T-helper 17 cell (primary cell): ENCODE data around the gene RAB25. TPM values are rescaled to one million over a fixed set of nuclear protein-coding genes. Genes with fewer than 3 reads are reported as not detected.
A peak's percentile ranks its signal among the peaks of the same experiment; 100 is the strongest.
"Not testable (repeated sequence)": the region's sequence is repeated elsewhere in the genome, so short reads cannot be mapped to it uniquely, and the experiment has no call there.

Experiments used
- ATAC-seq: fragments of 150-1000 bp; cut with Tn5 transposase; 2 replicates; pipeline ENCODE4 v1.10.0; 2021; ENCODE audit warnings: mild to moderate bottlenecking, moderate library complexity
- DNase-seq, 3 donors: peaks; one replicate each; pipeline versions ENCODE4 v3.0.0 to v3.0.0-alpha.2; 2020 to 2021
- H3K9me3 ChIP-seq: one replicate; pipeline ENCODE4 v1.7.0; 2013; ENCODE audit warnings: low read length, mild to moderate bottlenecking; ENCODE audit not compliant: control insufficient read depth, poor library complexity, severe bottlenecking
- H3K27ac Mint-ChIP-seq: one replicate; pipeline ENCODE4 v1.8.0; 2022; ENCODE audit warnings: mild to moderate bottlenecking, moderate library complexity, mixed read lengths
- H3K27me3 Mint-ChIP-seq: one replicate; pipeline ENCODE4 v1.8.0; 2022; ENCODE audit warnings: mixed read lengths
- H3K36me3 Mint-ChIP-seq: one replicate; pipeline ENCODE4 v1.8.0; 2022; ENCODE audit warnings: low read depth, mixed read lengths
- H3K4me1 Mint-ChIP-seq: one replicate; pipeline ENCODE4 v1.8.0; 2022; ENCODE audit warnings: mild to moderate bottlenecking, mixed read lengths
- H3K4me3 Mint-ChIP-seq: one replicate; pipeline ENCODE4 v1.8.0; 2022; ENCODE audit warnings: mild to moderate bottlenecking, moderate library complexity, mixed read lengths
- total RNA-seq, 4 donors: library from RNA in 2 of 4; stranded (reverse) in 2 of 4; gene quantifications; one replicate each; pipeline ENCODE4 v1.2.3 and lab custom pipeline; 2022 to 2026

RAB25 gene
- 1 to 10 TPM; 1.4 to 1.8 TPM for total RNA-seq
- total RNA-seq (lab: John Stamatoyannopoulos, UW), result 0.46 to 1.1 reads per million in 2 donors

DNA sequence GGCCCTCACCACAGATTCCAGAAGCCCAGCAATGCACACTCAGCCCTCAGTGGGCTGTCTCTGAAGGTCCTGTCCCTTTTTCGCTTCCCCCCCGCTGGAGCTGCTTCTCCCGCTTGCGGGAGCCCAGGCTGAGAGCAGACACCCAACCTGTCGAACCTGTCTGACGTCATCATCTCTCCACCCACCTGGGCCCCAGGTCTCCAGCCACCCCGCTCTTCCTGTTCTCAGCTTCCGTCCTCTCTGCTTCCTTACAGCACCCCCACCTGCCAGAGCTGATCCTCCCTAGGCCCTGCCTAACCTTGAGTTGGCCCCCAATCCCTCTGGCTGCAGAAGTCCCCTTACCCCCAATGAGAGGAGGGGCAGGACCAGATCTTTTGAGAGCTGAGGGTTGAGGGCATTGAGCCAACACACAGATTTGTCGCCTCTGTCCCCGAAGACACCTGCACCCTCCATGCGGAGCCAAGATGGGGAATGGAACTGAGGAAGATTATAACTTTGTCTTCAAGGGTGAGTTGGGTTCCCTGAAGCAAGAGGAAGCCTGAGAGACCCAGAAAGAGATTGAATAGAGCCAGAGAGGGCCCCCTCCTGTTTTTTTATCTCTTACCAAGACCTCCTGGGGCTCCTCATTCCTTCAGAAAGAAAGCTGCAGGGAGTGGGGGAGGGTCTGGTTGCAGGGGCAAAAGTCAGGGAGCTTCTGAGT is at the start of gene RAB25:
Gene RAB25, plus strand, starts transcription at position 224 of the 700 bp plus-strand sequence. Its CDS starts 241 bp downstream, at position 465.
- Mint-ChIP-seq H3K4me1 (peaks cover 6% of the 10 kb centered on the region), H3K27ac (no peak within 1 kb of the TSS), H3K27me3 (no peaks in the 10 kb centered on the region), H3K4me3 (peak within 1 kb of the TSS; percentile 9), H3K36me3 (no peaks in the 10 kb centered on the region)
- H3K9me3 ChIP-seq, result no peaks in the 10 kb centered on the region
- ATAC-seq, result peak; percentile 36
- no peak for DNase-seq

DNA sequence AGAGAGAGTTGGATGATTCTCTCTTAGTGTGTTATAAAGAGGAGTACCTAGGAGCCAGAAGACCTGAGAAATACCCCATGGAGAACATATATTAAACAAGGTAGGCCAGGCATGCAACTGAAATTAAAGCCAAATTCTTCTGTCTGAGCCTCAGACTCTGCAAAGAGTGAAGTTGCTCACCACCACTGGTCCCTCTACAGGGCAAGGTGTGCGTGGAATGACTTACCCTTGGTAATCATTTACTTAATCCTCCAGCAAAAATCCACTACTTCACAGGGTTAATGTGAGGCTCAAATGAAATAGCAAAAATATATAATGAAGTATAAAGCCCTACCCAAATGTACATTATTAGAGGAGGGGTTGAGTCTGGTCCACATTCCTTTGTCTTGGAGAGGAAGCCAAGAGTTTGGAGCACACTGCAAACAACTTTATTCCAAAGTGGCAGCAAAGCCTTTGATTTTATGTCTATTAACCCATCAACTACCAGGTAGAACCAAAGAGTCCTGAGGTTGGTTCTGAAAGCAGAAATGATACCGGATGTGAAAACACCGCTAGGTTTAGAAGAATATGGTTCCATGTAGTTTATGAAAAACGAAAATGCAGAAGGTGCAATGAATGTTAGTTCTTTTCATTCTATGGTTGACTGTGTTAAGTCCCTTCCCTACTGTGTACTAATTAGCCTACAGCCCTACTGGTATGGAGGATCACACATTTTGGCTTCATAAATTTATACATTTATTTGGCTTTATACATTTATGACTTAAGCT is 48.7 kb upstream of the RAB25 start:
- no peaks in the 10 kb centered on the region for H3K9me3 ChIP-seq
- peaks cover 13% of the 10 kb centered on the region for H3K36me3 Mint-ChIP-seq
- ATAC-seq (no peak), DNase-seq (no peak)
- H3K4me3 Mint-ChIP-seq, result no peak overlapping the region
- no peaks in the 10 kb centered on the region for H3K27me3 Mint-ChIP-seq
- peaks cover 15% of the 10 kb centered on the region for H3K4me1 Mint-ChIP-seq
- H3K27ac Mint-ChIP-seq, result no peak overlapping the region

DNA sequence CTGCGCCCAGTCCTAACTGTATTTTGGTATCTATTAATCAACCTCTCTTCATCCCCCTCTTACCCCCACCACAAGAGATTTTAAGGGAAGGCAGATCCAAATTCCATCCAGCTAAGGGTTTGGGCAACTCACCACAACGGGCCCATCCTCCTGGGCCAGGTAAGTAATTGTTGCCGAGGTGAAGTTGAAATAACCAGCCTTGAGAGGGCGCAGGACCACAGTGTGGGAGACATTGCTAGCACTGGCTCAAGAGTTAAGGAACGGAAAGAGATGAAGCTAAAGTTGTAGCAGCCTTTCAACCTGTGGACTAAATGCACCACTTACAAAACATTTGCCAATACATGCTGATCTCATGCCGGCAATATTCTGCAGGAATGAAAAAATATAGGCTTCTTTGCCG is 46.1 kb upstream of the RAB25 start:
- no peaks in the 10 kb centered on the region for H3K9me3 ChIP-seq
- Mint-ChIP-seq H3K4me1 (peaks cover 19% of the 10 kb centered on the region), H3K4me3 (no peak overlapping the region), H3K27ac (no peak overlapping the region), H3K36me3 (peaks cover 17% of the 10 kb centered on the region), H3K27me3 (no peaks in the 10 kb centered on the region)
- no peak for ATAC-seq
- DNase-seq, result no peak

DNA sequence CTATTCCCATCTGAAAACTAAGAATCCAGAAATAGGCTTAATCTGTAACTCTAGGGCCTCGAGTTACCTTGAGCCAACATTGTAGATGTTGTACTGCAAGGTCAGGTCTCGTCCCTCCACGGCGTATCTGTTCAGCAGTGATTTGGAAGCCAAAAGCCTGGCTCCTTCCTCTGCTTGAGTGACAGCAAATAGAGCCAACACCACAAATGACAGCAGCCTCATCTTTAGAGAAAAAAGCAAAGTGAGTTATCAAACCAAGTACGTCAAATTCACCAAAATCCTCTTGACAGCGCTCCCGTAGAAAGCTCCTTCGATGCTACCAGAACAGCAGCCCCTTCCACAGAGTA is 41.0 kb upstream of the RAB25 start:
- H3K4me1 Mint-ChIP-seq, result peaks cover 17% of the 10 kb centered on the region
- H3K9me3 ChIP-seq, result no peaks in the 10 kb centered on the region
- peak overlapping the region; percentile 93 for H3K27ac Mint-ChIP-seq
- ATAC-seq, result no peak
- peak overlapping the region; percentile 96 for H3K4me3 Mint-ChIP-seq
- no peak for DNase-seq
- peaks cover 5% of the 10 kb centered on the region for H3K36me3 Mint-ChIP-seq
- H3K27me3 Mint-ChIP-seq, result no peaks in the 10 kb centered on the region

DNA sequence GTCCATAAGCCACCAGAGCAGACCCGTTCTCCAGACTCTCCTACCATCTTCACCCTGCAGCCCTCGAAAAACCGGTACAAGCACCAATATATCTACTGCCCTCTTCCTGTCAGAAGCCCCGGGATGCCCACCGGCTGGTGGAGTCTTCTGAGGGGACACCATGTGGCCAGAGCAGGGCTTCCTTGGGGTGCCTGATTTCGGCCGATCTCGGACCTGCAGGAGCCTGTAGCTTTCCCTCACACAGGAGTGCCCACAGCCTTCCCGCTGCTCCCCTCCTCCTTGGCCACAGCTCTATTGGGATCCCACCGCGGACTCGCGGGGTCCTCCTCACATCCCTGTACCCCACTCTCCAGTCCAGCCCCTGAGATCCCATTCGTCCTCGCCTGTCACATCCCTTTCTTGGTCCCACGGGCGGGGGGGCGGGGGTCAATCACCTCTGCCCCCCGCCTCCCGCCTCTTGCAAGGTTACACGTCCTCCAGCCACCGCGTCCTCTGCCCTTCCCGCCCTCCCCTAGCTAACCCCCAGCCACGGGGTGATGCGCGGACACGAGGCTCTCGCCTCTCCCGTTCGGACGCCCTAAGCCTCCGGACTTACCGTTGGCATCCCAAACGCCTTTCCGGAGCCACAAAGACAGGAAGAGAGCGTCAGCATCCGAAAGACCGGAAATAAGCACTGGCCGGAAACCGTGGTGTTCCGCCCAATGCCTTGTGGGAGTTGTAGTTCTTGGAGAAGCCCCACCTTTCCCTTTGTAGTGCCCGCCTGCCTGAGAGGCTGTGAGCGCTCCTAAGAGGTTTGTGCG is 40.5 kb upstream of the RAB25 start, which contains the start of gene SSR2:
Gene SSR2, minus strand, starts transcription at position 659 of the 800 bp plus-strand sequence. CDS start 784 bp downstream, outside the sequence.
- H3K36me3 Mint-ChIP-seq, result peaks cover 8% of the 10 kb centered on the region
- no peaks in the 10 kb centered on the region for H3K9me3 ChIP-seq
- peaks cover 20% of the 10 kb centered on the region for H3K4me1 Mint-ChIP-seq
- peak within 1 kb of the TSS; percentile 93 for H3K27ac Mint-ChIP-seq
- peak within 1 kb of the TSS; percentile 96 for H3K4me3 Mint-ChIP-seq
- peak; percentile 100 for ATAC-seq
- peak; percentile 66 to 72 (median 67) for DNase-seq
- H3K27me3 Mint-ChIP-seq, result no peaks in the 10 kb centered on the region

DNA sequence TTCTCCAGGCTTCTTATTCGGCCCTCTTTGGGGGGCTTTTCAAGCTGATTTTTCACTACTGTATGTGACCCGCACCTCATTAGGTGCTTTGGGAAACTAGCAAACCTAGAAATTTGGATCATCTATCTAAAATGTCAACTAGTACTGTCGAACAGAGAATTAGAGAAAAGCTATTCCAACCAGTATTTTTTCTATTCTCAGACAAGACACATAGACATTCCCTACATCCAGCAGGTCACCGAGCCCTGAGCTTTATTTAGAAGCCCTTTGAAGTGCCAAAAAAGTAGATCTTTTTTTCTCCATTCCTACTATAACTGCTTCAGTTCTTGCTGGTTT is 39.9 kb upstream of the RAB25 start:
- no peaks in the 10 kb centered on the region for H3K9me3 ChIP-seq
- Mint-ChIP-seq H3K36me3 (peaks cover 8% of the 10 kb centered on the region), H3K4me1 (peaks cover 23% of the 10 kb centered on the region), H3K27me3 (no peaks in the 10 kb centered on the region), H3K27ac (peak overlapping the region; percentile 93), H3K4me3 (peak overlapping the region; percentile 96)
- ATAC-seq (no peak), DNase-seq (no peak)

DNA sequence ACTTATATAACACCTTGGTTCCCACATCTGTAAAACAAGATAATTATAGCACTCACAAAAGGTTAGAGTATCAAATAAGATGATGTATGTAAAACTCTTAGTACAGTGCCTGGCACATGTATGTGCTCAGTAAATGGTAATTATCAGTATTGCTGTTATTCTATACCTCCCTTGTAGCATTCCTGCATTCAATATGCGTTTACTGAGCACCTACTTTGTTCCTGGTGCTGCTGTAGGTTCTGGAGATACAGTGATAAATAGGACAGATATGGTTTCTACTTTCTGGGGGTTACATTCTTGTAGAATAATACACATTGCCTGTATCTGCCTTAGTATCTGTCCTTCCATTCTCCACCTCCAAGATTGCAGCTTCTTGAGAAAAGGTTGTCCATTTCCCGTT is 39.0 kb upstream of the RAB25 start:
- Mint-ChIP-seq H3K4me1 (peaks cover 23% of the 10 kb centered on the region), H3K36me3 (peaks cover 7% of the 10 kb centered on the region), H3K27ac (peak overlapping the region; percentile 27), H3K27me3 (no peaks in the 10 kb centered on the region), H3K4me3 (peak overlapping the region; percentile 72)
- no peak for DNase-seq
- no peak for ATAC-seq
- no peaks in the 10 kb centered on the region for H3K9me3 ChIP-seq

DNA sequence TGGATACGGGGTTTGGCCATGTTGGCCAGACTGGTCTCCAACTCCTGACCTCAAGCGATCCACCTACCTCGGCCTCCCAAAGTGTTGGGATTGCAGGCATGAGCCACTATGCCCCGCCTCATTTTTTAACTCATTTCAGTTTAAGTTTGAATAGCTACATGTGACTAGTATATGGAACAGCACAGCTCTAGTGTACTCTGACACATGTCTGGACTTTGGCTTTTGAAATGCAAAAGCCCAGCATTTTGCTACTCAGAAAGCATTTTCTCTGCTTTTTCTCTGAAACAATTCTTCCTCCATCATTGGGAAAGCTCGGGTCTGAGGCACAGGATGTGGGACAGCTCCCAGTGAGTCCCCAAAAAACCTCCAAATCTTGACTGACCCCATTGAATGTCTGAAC is 36.2 kb upstream of the RAB25 start:
- no peak overlapping the region for H3K27ac Mint-ChIP-seq
- peaks cover 13% of the 10 kb centered on the region for H3K4me1 Mint-ChIP-seq
- DNase-seq (no peak), ATAC-seq (no peak)
- H3K36me3 Mint-ChIP-seq, result peaks cover 3% of the 10 kb centered on the region
- no peak overlapping the region for H3K4me3 Mint-ChIP-seq
- no peaks in the 10 kb centered on the region for H3K9me3 ChIP-seq
- H3K27me3 Mint-ChIP-seq, result no peaks in the 10 kb centered on the region

DNA sequence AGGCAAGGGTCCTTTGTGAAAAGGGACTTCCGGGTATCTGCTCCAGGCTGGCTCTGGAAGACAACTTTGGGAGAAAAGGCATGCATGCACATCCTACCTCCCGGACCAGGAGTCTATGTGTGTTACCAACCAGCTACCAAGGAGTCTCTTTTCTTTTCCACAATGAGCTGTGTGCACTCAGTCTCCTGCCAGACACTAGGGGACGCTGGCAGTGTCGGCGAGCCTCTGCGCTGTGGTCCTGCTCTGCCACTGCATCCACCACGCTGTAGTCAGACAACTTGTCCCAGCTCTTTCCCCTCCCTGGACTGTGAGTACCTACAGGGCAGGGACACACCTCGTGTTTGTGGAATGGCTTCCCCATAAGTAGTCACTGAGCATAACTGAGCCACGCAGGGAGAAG is 35.1 kb upstream of the RAB25 start:
- ATAC-seq (peak; percentile 85), DNase-seq (peak in 1 of 3 donors; percentile 17)
- Mint-ChIP-seq H3K27ac (no peak overlapping the region), H3K4me1 (peaks cover 8% of the 10 kb centered on the region), H3K4me3 (no peak overlapping the region), H3K36me3 (peaks cover 3% of the 10 kb centered on the region), H3K27me3 (no peaks in the 10 kb centered on the region)
- H3K9me3 ChIP-seq, result no peaks in the 10 kb centered on the region

DNA sequence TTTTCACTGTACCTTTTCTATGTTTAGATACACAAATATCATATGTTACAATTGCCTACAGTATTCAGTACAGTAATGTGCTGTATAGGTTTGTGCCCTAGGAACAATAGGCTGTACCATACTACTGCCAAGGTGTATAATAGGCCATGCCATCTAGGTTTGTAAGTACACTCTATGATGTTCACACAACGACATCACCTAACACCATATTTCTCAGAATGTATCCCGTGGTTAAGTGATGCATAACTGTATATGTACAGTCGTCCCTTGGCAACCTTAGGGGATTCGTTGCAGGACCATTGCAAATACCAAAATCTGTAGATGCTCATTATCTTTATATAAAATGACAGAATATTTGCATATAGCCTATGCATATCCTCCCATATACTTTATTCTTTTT is 34.4 kb upstream of the RAB25 start:
- Mint-ChIP-seq H3K4me1 (peaks cover 8% of the 10 kb centered on the region), H3K36me3 (peaks cover 3% of the 10 kb centered on the region), H3K27ac (no peak overlapping the region), H3K4me3 (no peak overlapping the region), H3K27me3 (no peaks in the 10 kb centered on the region)
- ATAC-seq (no peak), DNase-seq (no peak)
- H3K9me3 ChIP-seq, result no peaks in the 10 kb centered on the region

DNA sequence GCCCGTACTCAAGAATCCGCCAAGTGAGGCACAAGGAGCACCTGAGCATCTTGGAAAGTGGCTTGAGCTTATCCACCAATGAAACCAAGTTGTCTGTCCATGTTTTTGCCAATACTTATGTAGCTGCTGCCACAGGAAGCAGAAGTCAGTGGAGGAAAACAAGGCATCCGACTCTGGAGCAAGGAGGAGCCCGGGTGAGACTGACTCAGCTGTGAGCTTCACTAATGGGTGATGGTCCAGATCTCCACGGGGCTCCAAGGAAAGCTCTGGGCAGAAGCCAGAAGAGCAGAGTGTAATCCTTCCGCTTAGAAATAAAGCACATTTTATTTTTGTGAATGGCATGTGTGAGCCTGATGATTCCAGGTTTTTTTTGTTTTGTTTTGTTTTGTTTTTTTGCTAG is 27.9 kb upstream of the RAB25 start:
- H3K9me3 ChIP-seq, result no peaks in the 10 kb centered on the region
- Mint-ChIP-seq H3K27ac (no peak overlapping the region), H3K4me3 (no peak overlapping the region), H3K4me1 (no peaks in the 10 kb centered on the region), H3K27me3 (no peaks in the 10 kb centered on the region), H3K36me3 (peaks cover 3% of the 10 kb centered on the region)
- DNase-seq (no peak), ATAC-seq (no peak)

DNA sequence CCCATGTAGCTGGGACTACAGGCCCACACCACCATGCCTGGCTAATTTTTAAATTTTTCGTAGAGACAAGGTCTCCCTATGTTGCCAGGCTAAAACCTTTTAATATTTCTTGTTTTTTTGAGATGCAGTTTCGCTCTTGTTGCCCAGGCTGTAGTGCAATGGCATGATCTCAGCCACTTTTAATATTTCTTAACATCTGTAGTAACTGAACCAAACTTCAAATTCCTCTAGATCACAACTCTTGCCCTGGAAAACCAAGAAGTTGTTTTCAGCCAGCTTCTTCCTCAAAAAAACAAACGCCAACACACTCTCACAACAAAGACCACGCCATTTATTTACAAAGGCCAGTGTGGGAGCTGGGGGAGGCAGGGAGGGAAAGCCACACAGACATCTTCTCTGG is 26.0 kb upstream of the RAB25 start:
- not testable (repeated sequence) for H3K4me1 Mint-ChIP-seq, ATAC-seq, DNase-seq, H3K4me3 Mint-ChIP-seq, H3K36me3 Mint-ChIP-seq, H3K27ac Mint-ChIP-seq, H3K9me3 ChIP-seq, H3K27me3 Mint-ChIP-seq

DNA sequence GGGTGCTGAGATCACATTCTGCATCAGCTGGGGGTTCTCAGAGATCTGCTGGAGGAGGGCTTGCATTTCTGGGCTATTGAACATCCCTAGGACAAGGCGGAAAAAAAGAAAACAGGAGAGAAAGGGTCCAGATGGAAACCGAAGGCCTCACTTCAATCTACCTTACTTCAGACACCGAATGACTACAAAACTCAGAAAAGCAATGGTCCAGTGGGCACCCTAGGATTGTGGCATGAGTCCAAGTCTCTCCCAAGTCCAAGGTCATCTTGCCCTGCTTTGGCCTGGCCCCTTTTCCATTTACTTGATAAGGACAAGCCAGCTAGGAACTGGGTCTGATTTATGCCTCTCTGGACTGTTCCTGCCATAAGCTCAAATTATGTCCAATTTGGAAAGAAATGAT is 18.1 kb upstream of the RAB25 start:
- DNase-seq, result no peak
- H3K36me3 Mint-ChIP-seq, result peaks cover 5% of the 10 kb centered on the region
- no peaks in the 10 kb centered on the region for H3K9me3 ChIP-seq
- peak overlapping the region; percentile 49 for H3K27ac Mint-ChIP-seq
- ATAC-seq, result no peak
- H3K4me3 Mint-ChIP-seq, result no peak overlapping the region
- H3K4me1 Mint-ChIP-seq, result peaks cover 13% of the 10 kb centered on the region
- H3K27me3 Mint-ChIP-seq, result no peaks in the 10 kb centered on the region
